CD14-positive monocyte (primary cell): ENCODE measurements around the gene TEX44. TPM values are rescaled to one million over a fixed set of nuclear protein-coding genes. Genes with fewer than 3 reads are reported as not detected.
A peak's percentile ranks its signal among the peaks of the same experiment; 100 is the strongest.

Experiments used
- DNase-seq, 3 donors: peaks; one replicate each; pipeline ENCODE4 v3.0.0-alpha.2; 2011 to 2022
- H2AFZ ChIP-seq: 2 replicates; pipeline ENCODE4 v1.6.0; 2012; ENCODE audit warnings: mild to moderate bottlenecking, low read depth, low read length, inconsistent platforms; ENCODE audit not compliant: insufficient read depth, poor library complexity, severe bottlenecking
- H3K27ac ChIP-seq, 2 donors: 1 replicate in 1 of 2; 2 replicates in 1 of 2; pipeline ENCODE4 v1.5.1; 2012 to 2013; ENCODE audit warnings: low read length in 2 of 2, control low read depth in 1 of 2, inconsistent platforms in 1 of 2, low read depth in 1 of 2, mild to moderate bottlenecking in 1 of 2
- H3K27me3 ChIP-seq, 2 donors: one replicate each; pipeline versions ENCODE4 v1.6.0 to v1.6.1; 2011 to 2013; ENCODE audit warnings: low read length in 2 of 2; ENCODE audit not compliant: control insufficient read depth in 2 of 2, insufficient read depth in 2 of 2
- H3K36me3 ChIP-seq, 2 donors: replicated peaks in 1 of 2; 1 replicate in 1 of 2; 2 replicates in 1 of 2; pipeline versions ENCODE4 v1.5.1 to v1.6.1; 2012 to 2013; ENCODE audit warnings: low read length in 2 of 2, control low read depth in 1 of 2, inconsistent platforms in 1 of 2, mild to moderate bottlenecking in 1 of 2; ENCODE audit not compliant: insufficient read depth in 2 of 2, control insufficient read depth in 1 of 2
- H3K4me1 ChIP-seq, 2 donors: 1 replicate in 1 of 2; 2 replicates in 1 of 2; pipeline versions ENCODE4 v1.5.1 to v1.6.1; 2012 to 2013; ENCODE audit warnings: low read length in 2 of 2, control low read depth in 1 of 2, inconsistent platforms in 1 of 2, mild to moderate bottlenecking in 1 of 2, moderate library complexity in 1 of 2; ENCODE audit not compliant: insufficient read depth in 2 of 2, control insufficient read depth in 1 of 2
- H3K4me2 ChIP-seq: replicated peaks from 2 replicates; pipeline ENCODE3; 2012; ENCODE audit warnings: low read length, moderate library complexity, mild to moderate bottlenecking; ENCODE audit not compliant: poor library complexity, severe bottlenecking; ENCODE audit errors: extremely low read depth
- H3K4me3 ChIP-seq, 3 experiments: fragments of 200-600 bp in 1 of 3; sonication (generic) in 1 of 3; replicated peaks in 1 of 3; 1 replicate in 2 of 3; 2 replicates in 1 of 3; pipeline ENCODE4 v1.5.1; 2011 to 2013; ENCODE audit warnings: low read length in 3 of 3, mild to moderate bottlenecking in 3 of 3, control low read depth in 2 of 3, low read depth in 2 of 3, inconsistent platforms in 1 of 3, moderate library complexity in 1 of 3
- H3K79me2 ChIP-seq: 2 replicates; pipeline ENCODE4 v1.6.0; 2012; ENCODE audit warnings: mild to moderate bottlenecking, control low read depth, inconsistent platforms, low read length, moderate library complexity; ENCODE audit not compliant: insufficient read depth
- H3K9ac ChIP-seq: 2 replicates; pipeline ENCODE4 v1.6.0; 2017; ENCODE audit warnings: low read length, mild to moderate bottlenecking; ENCODE audit not compliant: insufficient read depth, poor library complexity, severe bottlenecking
- H3K9me3 ChIP-seq, 2 donors: replicated peaks in 1 of 2; 1 replicate in 1 of 2; 2 replicates in 1 of 2; pipeline versions ENCODE4 v1.5.1 to v1.6.1; 2012 to 2013; ENCODE audit warnings: low read length in 2 of 2, control low read depth in 1 of 2; ENCODE audit not compliant: control insufficient read depth in 1 of 2, insufficient read depth in 1 of 2
- H4K20me1 ChIP-seq: 2 replicates; pipeline ENCODE4 v1.6.0; 2012; ENCODE audit warnings: mild to moderate bottlenecking, low read length, control low read depth, moderate library complexity; ENCODE audit not compliant: insufficient read depth
- H3K27ac Mint-ChIP-seq, 7 donors: one replicate each; pipeline ENCODE4 v1.8.0; 2020; ENCODE audit warnings: mild to moderate bottlenecking in 7 of 7, mixed read lengths in 7 of 7, moderate library complexity in 6 of 7, inconsistent platforms in 2 of 7
- H3K27me3 Mint-ChIP-seq, 3 donors: one replicate each; pipeline ENCODE4 v1.8.0; 2021 to 2022; ENCODE audit warnings: low read depth in 3 of 3, mild to moderate bottlenecking in 3 of 3, mixed read lengths in 3 of 3, moderate library complexity in 3 of 3, inconsistent platforms in 1 of 3
- H3K36me3 Mint-ChIP-seq, 2 donors: one replicate each; pipeline ENCODE4 v1.8.0; 2020; ENCODE audit warnings: mixed read lengths in 2 of 2, inconsistent platforms in 1 of 2, mild to moderate bottlenecking in 1 of 2
- H3K4me1 Mint-ChIP-seq: one replicate; pipeline ENCODE4 v1.8.0; 2020; ENCODE audit warnings: mild to moderate bottlenecking, mixed read lengths
- H3K4me3 Mint-ChIP-seq, 2 donors: one replicate each; pipeline ENCODE4 v1.8.0; 2020; ENCODE audit warnings: mild to moderate bottlenecking in 2 of 2, mixed read lengths in 2 of 2, moderate library complexity in 1 of 2
- H3K9me3 Mint-ChIP-seq, 7 donors: one replicate each; pipeline ENCODE4 v1.8.0; 2020 to 2022; ENCODE audit warnings: mixed read lengths in 7 of 7, mild to moderate bottlenecking in 6 of 7, moderate library complexity in 6 of 7, inconsistent platforms in 2 of 7
- WGBS: methylation state at CpG from one replicate; pipeline ENCODE4 v1.1.5; 2013; ENCODE audit warnings: missing lambda C conversion rate; ENCODE audit not compliant: insufficient coverage; 5-methylcytosine and 5-hydroxymethylcytosine counted together
- intact Hi-C, 2 donors: fragments of 100-400 bp; cut with micrococcal nuclease; formaldehyde crosslinking; loops; one replicate each; pipeline versions ENCODE4 v1.15.0 to v1.15.1; 2023
- polyA plus RNA-seq, 3 donors: library from polyadenylated mRNA; depleted of rRNA in 1 of 3; unstranded in 2 of 3; stranded (reverse) in 1 of 3; fragments of 300-500 nt in 2 of 3; fragments of >200 nt in 1 of 3; fragmentation: Illumina TruSeq in 2 of 3; gene quantifications; 1 replicate in 2 of 3; 2 replicates in 1 of 3; pipeline ENCODE4 v1.2.3, GENCODE V29; 2012 to 2021
- TF ChIP-seq, protein P1 (sequence below): fragments of 200-600 bp; IDR thresholded peaks from one replicate; pipeline ENCODE4 v1.8.0; 2022; ENCODE audit warnings: antibody characterized with exemption, mild to moderate bottlenecking

Gene TEX44
- polyA plus RNA-seq, 3 donors: not detected

DNA sequence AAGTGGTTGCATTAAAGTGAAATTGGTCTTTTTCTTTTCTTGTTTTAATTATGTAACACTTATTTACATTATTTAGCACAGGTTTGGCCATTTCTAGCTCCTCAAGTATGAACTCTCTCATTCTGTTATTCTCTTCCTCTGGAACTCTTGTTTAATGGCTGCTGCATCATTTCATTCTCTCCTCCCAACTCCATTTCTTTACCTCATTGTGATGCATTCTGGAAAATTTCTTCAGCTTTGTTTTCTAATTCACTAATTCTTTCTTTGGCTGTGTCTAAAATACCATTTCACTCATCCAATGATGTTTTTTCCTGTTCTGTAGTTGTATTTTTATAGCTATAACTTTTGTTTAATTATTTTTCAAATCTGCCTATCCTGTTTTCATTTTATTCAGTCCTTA, 39.9 kb upstream of the TEX44 start:
- Histone ChIP-seq H3K4me2 (no peak overlapping the region), H3K9me3 (peaks cover 10 to 11% of the 10 kb centered on the region in 2 donors), H3K79me2 (no peaks in the 10 kb centered on the region), H3K27ac (no peak overlapping the region), H3K27me3 (peaks cover 28 to 63% of the 10 kb centered on the region in 2 donors), H3K4me1 (peaks cover 23 to 34% of the 10 kb centered on the region in 2 donors), H3K9ac (no peak overlapping the region), H2AFZ (no peak overlapping the region), H3K36me3 (no peaks in the 10 kb centered on the region), H3K4me3 (no peak overlapping the region), H4K20me1 (peaks cover 3% of the 10 kb centered on the region)
- DNase-seq: no peak
- Mint-ChIP-seq H3K4me1 (peaks cover 46% of the 10 kb centered on the region), H3K27me3 (peaks cover 68 to 91% (median 81%) of the 10 kb centered on the region in 3 donors), H3K9me3 (peaks cover 8 to 30% (median 22%) of the 10 kb centered on the region in 7 donors), H3K4me3 (peak overlapping the region in 1 of 2 donors; percentile 90), H3K27ac (no peak overlapping the region), H3K36me3 (peaks cover 18 to 21% of the 10 kb centered on the region in 2 donors)
- TF ChIP-seq, protein P1, sequence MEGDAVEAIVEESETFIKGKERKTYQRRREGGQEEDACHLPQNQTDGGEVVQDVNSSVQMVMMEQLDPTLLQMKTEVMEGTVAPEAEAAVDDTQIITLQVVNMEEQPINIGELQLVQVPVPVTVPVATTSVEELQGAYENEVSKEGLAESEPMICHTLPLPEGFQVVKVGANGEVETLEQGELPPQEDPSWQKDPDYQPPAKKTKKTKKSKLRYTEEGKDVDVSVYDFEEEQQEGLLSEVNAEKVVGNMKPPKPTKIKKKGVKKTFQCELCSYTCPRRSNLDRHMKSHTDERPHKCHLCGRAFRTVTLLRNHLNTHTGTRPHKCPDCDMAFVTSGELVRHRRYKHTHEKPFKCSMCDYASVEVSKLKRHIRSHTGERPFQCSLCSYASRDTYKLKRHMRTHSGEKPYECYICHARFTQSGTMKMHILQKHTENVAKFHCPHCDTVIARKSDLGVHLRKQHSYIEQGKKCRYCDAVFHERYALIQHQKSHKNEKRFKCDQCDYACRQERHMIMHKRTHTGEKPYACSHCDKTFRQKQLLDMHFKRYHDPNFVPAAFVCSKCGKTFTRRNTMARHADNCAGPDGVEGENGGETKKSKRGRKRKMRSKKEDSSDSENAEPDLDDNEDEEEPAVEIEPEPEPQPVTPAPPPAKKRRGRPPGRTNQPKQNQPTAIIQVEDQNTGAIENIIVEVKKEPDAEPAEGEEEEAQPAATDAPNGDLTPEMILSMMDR: no peak
- intact Hi-C loops: no loop called here

DNA sequence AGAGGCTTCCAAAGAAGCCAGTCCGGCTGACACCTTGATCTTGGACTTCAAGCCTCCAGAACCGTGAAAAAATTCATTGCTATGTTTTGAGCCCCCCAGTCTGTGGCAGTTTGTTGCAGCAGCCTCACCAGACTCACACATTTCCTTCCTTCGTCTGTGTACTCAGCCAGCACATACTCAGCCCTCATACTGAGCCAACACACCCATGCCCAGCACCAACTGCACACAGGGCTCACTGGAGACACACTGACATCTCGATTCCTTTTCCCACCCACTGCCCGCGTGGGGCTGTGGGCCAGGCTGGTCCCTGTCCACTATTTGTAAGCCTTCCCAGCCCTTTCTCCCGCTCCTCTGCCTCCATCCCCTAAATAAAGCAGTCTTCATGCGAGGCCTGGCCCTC, 38.3 kb upstream of the TEX44 start:
- Mint-ChIP-seq H3K27ac (peak overlapping the region in 6 of 7 donors; percentile 18 to 90 (median 76)), H3K36me3 (peaks cover 12 to 15% of the 10 kb centered on the region in 2 donors), H3K27me3 (peaks cover 53 to 77% (median 66%) of the 10 kb centered on the region in 3 donors), H3K9me3 (peaks cover 8 to 23% (median 22%) of the 10 kb centered on the region in 7 donors), H3K4me1 (peaks cover 38% of the 10 kb centered on the region), H3K4me3 (peak overlapping the region; percentile 82 to 90)
- Histone ChIP-seq H3K36me3 (no peaks in the 10 kb centered on the region), H3K79me2 (no peaks in the 10 kb centered on the region), H4K20me1 (peaks cover 3% of the 10 kb centered on the region), H3K27me3 (peaks cover 16 to 47% of the 10 kb centered on the region in 2 donors), H2AFZ (peak overlapping the region; percentile 77), H3K4me2 (peak overlapping the region; percentile 72), H3K27ac (peak overlapping the region in 1 of 2 donors; percentile 33), H3K9ac (peak overlapping the region; percentile 42), H3K4me3 (peak overlapping the region; percentile 3 to 70 (median 21)), H3K9me3 (peaks cover 10 to 11% of the 10 kb centered on the region in 2 donors), H3K4me1 (peaks cover 24 to 32% of the 10 kb centered on the region in 2 donors)
- intact Hi-C loops: no loop called here
- 5% methylated on average over 8 of the region's 8 CpGs for WGBS
- TF ChIP-seq, protein P1: no peak
- DNase-seq: no peak
